GM23248 (cell line): Measurements from ENCODE around the gene TGFBR1. TPM values are rescaled to one million over a fixed set of nuclear protein-coding genes. Genes with fewer than 3 reads are reported as not detected.

ENCODE experiments used
- DNase-seq: peaks from one replicate; pipeline ENCODE4 v3.0.0-alpha.2; 2015
- H2AFZ ChIP-seq: fragments of 200-600 bp; sonication (generic); 2 replicates; pipeline ENCODE4 v1.6.1; 2016; ENCODE audit warnings: antibody characterized with exemption
- H3F3A ChIP-seq: fragments of 200-600 bp; sonication (generic); 2 replicates; pipeline ENCODE4 v1.6.1; 2016; ENCODE audit warnings: mild to moderate bottlenecking, antibody characterized with exemption, mixed run types; ENCODE audit not compliant: insufficient read depth
- H3K27ac ChIP-seq: fragments of 200-600 bp; sonication (generic); 2 replicates; pipeline ENCODE4 v1.5.1; 2016; ENCODE audit warnings: mild to moderate bottlenecking
- H3K27me3 ChIP-seq: fragments of 200-600 bp; sonication (generic); replicated peaks from 2 replicates; pipeline ENCODE4 v1.6.1; 2016; ENCODE audit warnings: mild to moderate bottlenecking; ENCODE audit not compliant: insufficient read depth
- H3K36me3 ChIP-seq: fragments of 200-600 bp; sonication (generic); 2 replicates; pipeline ENCODE4 v1.6.1; 2016; ENCODE audit warnings: low read depth, mild to moderate bottlenecking
- H3K4me1 ChIP-seq: fragments of 200-600 bp; sonication (generic); 2 replicates; pipeline ENCODE4 v1.6.1; 2016; ENCODE audit warnings: mild to moderate bottlenecking; ENCODE audit not compliant: insufficient read depth
- H3K4me2 ChIP-seq: fragments of 200-600 bp; sonication (generic); one replicate; pipeline ENCODE4 v1.6.1; 2016; ENCODE audit warnings: mild to moderate bottlenecking; ENCODE audit not compliant: unreplicated experiment
- H3K4me3 ChIP-seq: fragments of 200-600 bp; sonication (generic); 2 replicates; pipeline ENCODE4 v1.5.1; 2016; ENCODE audit warnings: mild to moderate bottlenecking
- H3K79me2 ChIP-seq: fragments of 200-600 bp; sonication (generic); 2 replicates; pipeline ENCODE4 v1.6.1; 2016; ENCODE audit warnings: mild to moderate bottlenecking; ENCODE audit not compliant: insufficient read depth
- H3K9ac ChIP-seq: fragments of 200-600 bp; sonication (generic); 2 replicates; pipeline ENCODE4 v1.6.1; 2016; ENCODE audit warnings: mild to moderate bottlenecking
- H3K9me2 ChIP-seq: fragments of 200-600 bp; sonication (generic); 2 replicates; pipeline ENCODE4 v1.6.1; 2016; ENCODE audit warnings: mixed run types, mild to moderate bottlenecking, moderate library complexity; ENCODE audit not compliant: insufficient read depth
- H3K9me3 ChIP-seq: fragments of 200-600 bp; sonication (generic); one replicate; pipeline ENCODE4 v1.6.1; 2017; ENCODE audit warnings: low read depth
- H4K20me1 ChIP-seq: fragments of 200-600 bp; sonication (generic); 2 replicates; pipeline ENCODE4 v1.6.0; 2016; ENCODE audit not compliant: insufficient read depth
- EZH2 ChIP-seq: fragments of 200-600 bp; sonication (generic); IDR thresholded peaks from 2 replicates; pipeline ENCODE4 v1.6.1; 2018; ENCODE audit warnings: antibody characterized with exemption, mild to moderate bottlenecking; ENCODE audit not compliant: insufficient read depth, poor library complexity, severe bottlenecking
- EZH2phosphoT487 ChIP-seq: fragments of 200-600 bp; sonication (generic); IDR thresholded peaks from 2 replicates; pipeline ENCODE4 v1.6.1; 2018; ENCODE audit warnings: antibody characterized with exemption, moderate library complexity, mild to moderate bottlenecking, low read depth; ENCODE audit not compliant: insufficient read depth
- WGBS, 2 experiments: methylation state at CpG; one replicate each; pipeline ENCODE4 v1.1.6; 2015 to 2017; ENCODE audit warnings: low lambda C conversion rate in 2 of 2, low coverage in 1 of 2; ENCODE audit errors: missing lambda C conversion rate in 2 of 2; 5-methylcytosine and 5-hydroxymethylcytosine counted together
- in situ Hi-C: fragments of 300-500 bp; cut with MboI; formaldehyde crosslinking; loops from 2 replicates; pipeline ENCODE4 v1.15.0; 2020
- polyA plus RNA-seq: library from polyadenylated mRNA; unstranded; fragments of >200 nt; fragmentation: Nextera tagmentation; extraction: Ambion mirVana; gene quantifications from 2 replicates; pipeline ENCODE4 v1.2.1, GENCODE V29; 2016
- total RNA-seq: library from RNA; depleted of rRNA; stranded (reverse); fragments of >200 nt; shearing (Covaris generic); gene quantifications from 2 replicates; pipeline ENCODE4 v1.2.3, GENCODE V29; 2014

The TGFBR1 gene
- total and polyA plus RNA-seq, 2 experiments from 2014 or later, result 46.3 to 73.9 TPM

DNA sequence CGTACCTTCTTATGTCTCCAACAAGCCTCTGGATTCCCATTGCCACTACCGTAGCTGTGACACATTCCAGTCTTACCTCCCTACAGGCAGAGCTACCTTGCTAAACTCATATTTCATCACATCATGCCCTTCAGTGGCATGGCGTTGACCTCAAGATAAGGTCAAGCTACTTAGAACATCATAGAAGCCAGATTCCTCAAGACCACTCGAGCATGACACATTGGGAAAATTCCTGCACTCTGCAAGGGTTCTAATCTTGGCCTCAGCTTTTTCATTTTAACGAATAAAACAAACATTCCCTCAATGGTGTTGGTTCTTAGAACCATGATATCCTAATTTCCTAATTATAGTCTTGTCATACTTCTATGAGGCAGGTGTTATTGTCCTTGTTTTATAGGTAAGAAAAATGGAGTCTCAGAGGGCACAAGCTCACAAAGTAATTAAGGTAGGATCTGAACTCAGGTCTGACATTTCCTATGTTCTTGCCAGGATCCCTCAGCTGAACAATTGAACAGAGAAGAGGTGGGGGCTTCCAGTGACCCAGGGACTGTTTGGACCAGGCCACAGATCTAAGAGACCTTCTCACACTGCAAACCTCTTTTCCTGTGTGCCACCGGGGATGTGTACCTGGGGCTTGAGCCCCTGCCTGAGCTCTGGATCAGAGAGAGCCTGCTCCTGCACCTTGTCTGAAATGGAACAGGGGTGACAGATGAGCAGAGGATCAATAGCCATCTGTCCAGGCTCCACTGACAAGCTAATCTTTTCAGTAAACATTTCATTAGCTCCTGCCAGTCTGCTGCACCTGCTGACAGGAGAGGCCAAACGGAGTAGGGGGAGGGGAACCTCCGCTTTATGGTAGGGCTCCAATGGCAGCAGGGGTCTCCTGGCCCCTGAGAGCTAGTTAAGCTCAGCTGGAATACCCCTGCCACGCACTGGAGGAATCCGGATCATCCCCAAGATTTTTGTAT lies 67.5 kb downstream of the TGFBR1 start:
- Histone ChIP-seq H3K79me2 (no peaks in the 10 kb centered on the region), H3K27ac (no peak overlapping the region), H3K9me2 (no peaks in the 10 kb centered on the region), H3K27me3 (peaks cover 6% of the 10 kb centered on the region; the same call in 1 of the 2 replicates), H3K9me3 (no peaks in the 10 kb centered on the region), H3K9ac (no peak overlapping the region), H4K20me1 (no peaks in the 10 kb centered on the region), H3K4me1 (no peaks in the 10 kb centered on the region), H3K4me3 (no peak overlapping the region), H3K4me2 (no peak overlapping the region), H3K36me3 (no peaks in the 10 kb centered on the region), H2AFZ (no peak overlapping the region), H3F3A (no peaks in the 10 kb centered on the region)
- TF ChIP-seq EZH2phosphoT487 (no peak), EZH2 (no peak)
- in situ Hi-C loops, result no loop called here
- DNase-seq, result no peak
- 79% methylated on average over 10 of the region's 10 CpGs for WGBS, 2 experiments

DNA sequence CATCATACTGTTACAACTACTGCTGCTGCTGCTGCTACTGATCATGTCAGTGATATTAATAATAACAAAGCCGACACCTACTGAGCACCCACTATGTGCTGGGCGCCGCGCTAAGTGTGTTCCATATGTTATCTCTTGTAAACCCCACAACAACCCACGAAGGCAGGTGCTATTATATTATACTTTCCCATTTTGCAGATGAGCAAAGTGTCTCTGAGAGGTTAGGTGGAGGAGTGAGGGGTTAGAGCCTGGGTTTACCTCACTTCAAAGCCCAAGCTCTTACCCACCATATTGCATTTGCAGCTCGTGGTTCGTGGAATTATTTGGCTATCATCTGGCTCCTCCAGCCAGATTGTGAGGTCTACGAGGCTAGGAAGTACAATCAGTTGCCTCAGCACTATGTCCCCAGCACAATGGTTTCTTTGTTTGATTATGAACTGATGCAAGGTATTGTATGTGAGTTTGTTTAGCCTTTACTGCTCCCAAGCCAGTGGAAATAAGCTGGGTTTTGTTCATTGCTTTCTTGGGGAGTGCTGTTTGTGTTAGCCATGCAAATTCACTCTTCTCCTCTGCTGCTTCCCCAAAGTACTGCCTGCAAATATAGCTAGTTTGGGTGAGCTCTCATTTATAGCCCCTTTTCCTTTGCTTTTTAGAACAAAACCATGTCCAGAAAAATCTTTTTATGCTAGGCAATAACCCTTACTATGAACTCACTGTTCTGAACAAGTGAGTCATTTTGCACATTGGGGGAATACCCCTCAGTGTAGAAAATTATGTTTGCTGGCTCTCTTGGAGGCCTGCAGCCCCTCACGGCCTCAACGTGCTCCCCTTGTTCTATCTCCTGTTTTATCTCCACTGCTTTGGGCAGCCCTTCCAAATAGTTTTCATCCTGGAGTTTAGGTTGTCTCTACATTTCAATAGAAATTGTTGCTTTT lies 68.9 kb downstream of the TGFBR1 start:
- Histone ChIP-seq H3K9me2 (no peaks in the 10 kb centered on the region), H3K9me3 (no peaks in the 10 kb centered on the region), H4K20me1 (no peaks in the 10 kb centered on the region), H2AFZ (no peak overlapping the region), H3K4me3 (no peak overlapping the region), H3K4me2 (no peak overlapping the region), H3K79me2 (no peaks in the 10 kb centered on the region), H3F3A (no peaks in the 10 kb centered on the region), H3K9ac (no peak overlapping the region), H3K36me3 (no peaks in the 10 kb centered on the region), H3K27ac (no peak overlapping the region), H3K27me3 (no peaks in the 10 kb centered on the region; the same call in 1 of the 2 replicates), H3K4me1 (no peaks in the 10 kb centered on the region)
- DNase-seq, result no peak
- TF ChIP-seq EZH2 (no peak), EZH2phosphoT487 (no peak)
- in situ Hi-C loops, result no loop called here
- WGBS, 2 experiments, result 80 to 85% methylated on average over 10 of the region's 10 CpGs

DNA sequence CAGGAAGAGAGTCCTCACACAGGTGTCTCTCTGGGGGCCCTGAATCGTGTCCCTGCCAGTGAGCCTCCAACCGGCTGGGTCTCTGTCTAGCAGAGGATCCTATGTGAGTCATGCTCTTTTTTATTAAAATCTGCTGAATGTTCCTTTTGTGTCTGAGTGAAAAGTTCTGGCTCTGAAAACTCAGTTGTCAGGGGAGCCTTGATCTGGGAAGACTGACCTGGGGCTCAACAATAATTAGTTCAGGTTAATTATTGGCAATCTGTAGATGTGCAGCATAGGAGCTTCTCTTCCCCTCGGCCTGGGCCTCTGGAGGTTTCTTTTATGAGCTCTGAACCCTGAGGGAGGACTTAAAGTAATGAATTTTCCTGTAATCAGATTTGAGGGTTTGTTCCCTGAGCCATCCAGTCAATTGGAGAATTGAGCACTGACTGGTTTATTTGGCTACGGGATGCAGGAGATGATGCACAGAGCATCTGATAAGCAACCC lies 71.7 kb downstream of the TGFBR1 start:
- Histone ChIP-seq H3K36me3 (no peaks in the 10 kb centered on the region), H3K27ac (no peak overlapping the region), H3K4me2 (no peak overlapping the region), H3F3A (no peaks in the 10 kb centered on the region), H2AFZ (no peak overlapping the region), H3K79me2 (no peaks in the 10 kb centered on the region), H3K27me3 (no peaks in the 10 kb centered on the region), H3K4me3 (no peak overlapping the region), H3K9ac (no peak overlapping the region), H3K9me3 (no peaks in the 10 kb centered on the region), H3K9me2 (no peaks in the 10 kb centered on the region), H3K4me1 (no peaks in the 10 kb centered on the region), H4K20me1 (no peaks in the 10 kb centered on the region)
- no peak for DNase-seq
- TF ChIP-seq EZH2phosphoT487, result no peak
- WGBS, 2 experiments, result 60 to 78% methylated on average over 4 of the region's 4 CpGs
- in situ Hi-C loops, result loop anchor here (25.0 kb wide), 1 partner anchor 1036 kb away; no protein-coding TSS in a partner anchor

DNA sequence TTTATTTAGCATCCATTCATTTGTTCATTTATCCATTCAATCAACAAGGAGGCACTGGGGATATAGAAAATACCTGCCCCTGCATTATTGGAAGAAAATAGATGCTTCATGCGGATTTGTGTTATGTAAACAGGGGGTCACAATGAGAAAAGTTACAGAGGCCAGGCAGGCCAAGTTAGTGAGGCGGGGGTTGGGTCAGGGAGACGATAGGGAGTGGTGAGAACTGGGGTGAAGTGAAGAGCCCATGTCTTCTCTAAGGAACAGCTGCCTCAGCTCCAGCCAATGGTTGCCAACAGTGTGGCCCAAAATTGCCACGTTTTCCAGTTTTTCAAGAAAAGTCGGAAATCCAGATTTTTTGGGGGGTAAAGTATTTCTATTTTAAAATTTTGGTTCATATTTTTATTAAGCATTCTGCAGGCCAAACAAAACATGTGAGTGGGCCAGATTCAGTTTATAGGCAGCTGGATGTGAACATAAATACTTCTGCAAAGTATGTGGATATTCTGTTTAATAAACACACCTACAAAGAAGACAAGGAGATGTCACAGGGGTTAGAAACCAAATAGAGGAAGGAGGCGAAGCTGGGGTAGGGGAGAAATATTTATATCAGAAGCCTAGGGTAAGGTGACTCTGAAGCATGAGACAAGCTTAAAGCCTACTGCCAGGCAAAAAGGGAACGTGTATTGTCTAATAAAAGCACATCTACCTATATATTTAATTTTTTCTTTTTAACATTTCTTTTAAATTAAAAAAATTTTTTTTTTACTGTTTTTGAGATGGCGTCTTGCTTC lies 72.9 kb downstream of the TGFBR1 start:
- H3K36me3 ChIP-seq, result no peaks in the 10 kb centered on the region
- H3K9ac ChIP-seq, result no peak overlapping the region

More for the DNA sequence above, 72.9 kb downstream of the TGFBR1 start:
- TF ChIP-seq EZH2 (no peak), EZH2phosphoT487 (no peak)
- H3K4me2 ChIP-seq, result no peak overlapping the region
- H4K20me1 ChIP-seq, result no peaks in the 10 kb centered on the region
- no peaks in the 10 kb centered on the region for H3K9me2 ChIP-seq
- DNase-seq, result no peak
- H3K4me1 ChIP-seq, result no peaks in the 10 kb centered on the region
- no peak overlapping the region for H2AFZ ChIP-seq
- 86 to 88% methylated on average over 8 of the region's 8 CpGs for WGBS, 2 experiments
- H3K79me2 ChIP-seq, result no peaks in the 10 kb centered on the region
- H3K9me3 ChIP-seq, result no peaks in the 10 kb centered on the region
- in situ Hi-C loops, result loop anchor here (25.0 kb wide), 1 partner anchor 1035 kb away; no protein-coding TSS in a partner anchor
- H3K27me3 ChIP-seq, result no peaks in the 10 kb centered on the region
- no peaks in the 10 kb centered on the region for H3F3A ChIP-seq
- no peak overlapping the region for H3K4me3 ChIP-seq
- no peak overlapping the region for H3K27ac ChIP-seq
